ENCODE measurements around the gene SLC25A21.

Gene SLC25A21

GRCh38 chr14:36824854-36825253 is 347.6 kb downstream of the SLC25A21 start:
- no peak for TF ChIP-seq CTCF (IDR thresholded peaks at IDR 0.05; ENCODE audit: low read depth, low read length, poor library complexity, severe bottlenecking)
- TF ChIP-seq EZH2phosphoT487 (IDR thresholded peaks at IDR 0.05; ENCODE audit: borderline replicate concordance, low read length): no peak
- no peak overlapping the region for H3K27ac ChIP-seq (ENCODE audit: low read depth, low read length)
- H3F3A ChIP-seq (ENCODE audit: control insufficient read depth, insufficient read depth): no peaks in the 10 kb centered on the region
- H3K79me2 ChIP-seq (ENCODE audit: control insufficient read depth, low read length): no peaks in the 10 kb centered on the region
- H3K4me1 ChIP-seq (ENCODE audit: control insufficient read depth, low read length): no peaks in the 10 kb centered on the region
- H3K4me2 ChIP-seq (ENCODE audit: low read length): no peak overlapping the region
- H3K9me2 ChIP-seq (replicated peaks; ENCODE audit: control insufficient read depth, low read length): no peaks in the 10 kb centered on the region
- no peaks in the 10 kb centered on the region for H3K9me3 ChIP-seq (ENCODE audit: control insufficient read depth, insufficient read depth, low read length)
- H3K27me3 ChIP-seq (ENCODE audit: control insufficient read depth, low read length): no peaks in the 10 kb centered on the region
- no peaks in the 10 kb centered on the region for H4K20me1 ChIP-seq (ENCODE audit: control insufficient read depth, insufficient read depth, low read depth, low read length)
- H3K36me3 ChIP-seq (ENCODE audit: control insufficient read depth, low read length): no peaks in the 10 kb centered on the region
- H3K4me3 ChIP-seq (ENCODE audit: low read length): no peak overlapping the region

DNA sequence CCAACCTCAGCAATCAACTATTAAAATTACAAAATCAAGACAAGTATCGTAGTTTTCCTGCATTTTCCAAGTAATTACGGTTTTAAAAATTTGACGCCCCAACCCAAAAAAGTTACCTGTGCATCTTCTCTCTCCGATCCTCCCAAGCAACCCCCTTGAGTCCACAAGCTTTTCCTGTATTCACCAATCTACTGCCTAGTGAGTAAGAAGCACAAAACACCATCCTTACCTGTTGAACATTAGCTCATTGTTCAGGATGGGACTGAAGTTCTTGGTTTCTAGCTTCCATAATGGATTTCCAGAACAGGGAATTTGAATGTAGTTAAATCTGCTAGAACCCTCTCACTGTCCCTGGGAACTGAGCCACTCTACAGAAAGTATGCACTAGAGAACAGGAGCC is 348.8 kb downstream of the SLC25A21 start:
- no peaks in the 10 kb centered on the region for H3K27me3 ChIP-seq (ENCODE audit: control insufficient read depth, low read length)
- no peaks in the 10 kb centered on the region for H3K9me2 ChIP-seq (replicated peaks; ENCODE audit: control insufficient read depth, low read length)
- no peaks in the 10 kb centered on the region for H3K4me1 ChIP-seq (ENCODE audit: control insufficient read depth, low read length)
- TF ChIP-seq CTCF (IDR thresholded peaks at IDR 0.05; ENCODE audit: low read depth, low read length, poor library complexity, severe bottlenecking) (no peak), EZH2phosphoT487 (IDR thresholded peaks at IDR 0.05; ENCODE audit: borderline replicate concordance, low read length) (no peak)
- H3K27ac ChIP-seq (ENCODE audit: low read depth, low read length): no peak overlapping the region
- no peaks in the 10 kb centered on the region for H3F3A ChIP-seq (ENCODE audit: control insufficient read depth, insufficient read depth)
- H3K79me2 ChIP-seq (ENCODE audit: control insufficient read depth, low read length): no peaks in the 10 kb centered on the region
- no peaks in the 10 kb centered on the region for H3K9me3 ChIP-seq (ENCODE audit: control insufficient read depth, insufficient read depth, low read length)
- H4K20me1 ChIP-seq (ENCODE audit: control insufficient read depth, insufficient read depth, low read depth, low read length): no peaks in the 10 kb centered on the region
- H3K4me2 ChIP-seq (ENCODE audit: low read length): no peak overlapping the region
- H3K36me3 ChIP-seq (ENCODE audit: control insufficient read depth, low read length): no peaks in the 10 kb centered on the region
- H3K4me3 ChIP-seq (ENCODE audit: low read length): no peak overlapping the region

- Histone ChIP-seq H3K27ac (ENCODE audit: low read depth, low read length) (no peak overlapping the region), H4K20me1 (ENCODE audit: control insufficient read depth, insufficient read depth, low read depth, low read length) (no peaks in the 10 kb centered on the region), H3F3A (ENCODE audit: control insufficient read depth, insufficient read depth) (no peaks in the 10 kb centered on the region), H3K4me1 (ENCODE audit: control insufficient read depth, low read length) (no peaks in the 10 kb centered on the region), H3K4me3 (ENCODE audit: low read length) (no peak overlapping the region), H3K4me2 (ENCODE audit: low read length) (no peak overlapping the region), H3K79me2 (ENCODE audit: control insufficient read depth, low read length) (no peaks in the 10 kb centered on the region), H3K9me2 (replicated peaks; ENCODE audit: control insufficient read depth, low read length) (no peaks in the 10 kb centered on the region), H3K27me3 (ENCODE audit: control insufficient read depth, low read length) (no peaks in the 10 kb centered on the region), H3K36me3 (ENCODE audit: control insufficient read depth, low read length) (no peaks in the 10 kb centered on the region), H3K9me3 (ENCODE audit: control insufficient read depth, insufficient read depth, low read length) (no peaks in the 10 kb centered on the region)
- no peak for TF ChIP-seq EZH2phosphoT487 (IDR thresholded peaks at IDR 0.05; ENCODE audit: borderline replicate concordance, low read length)
- no peak for TF ChIP-seq CTCF (IDR thresholded peaks at IDR 0.05; ENCODE audit: low read depth, low read length, poor library complexity, severe bottlenecking)
Measured at GRCh38 chr14:36822685-36823084, 349.7 kb downstream of the SLC25A21 start.

DNA sequence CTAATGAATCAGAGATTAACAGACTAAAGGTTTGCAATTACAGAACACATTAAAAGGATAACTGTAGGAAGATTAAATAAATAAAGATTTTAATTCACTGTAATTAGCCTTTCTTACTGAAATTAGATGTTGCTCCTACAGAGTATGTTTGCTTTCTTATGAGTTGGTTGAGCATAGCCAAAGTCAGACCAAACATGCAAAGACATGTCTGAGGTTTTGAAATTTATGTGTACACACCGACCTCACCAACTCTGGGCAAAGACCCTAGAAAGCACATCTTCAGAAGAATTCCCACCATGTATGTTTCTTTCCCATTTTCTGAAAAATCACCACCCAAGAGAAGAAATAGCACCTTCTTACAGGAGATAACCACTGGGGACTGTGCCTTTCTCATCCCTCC is 351.5 kb downstream of the SLC25A21 start:
- no peaks in the 10 kb centered on the region for H3K27me3 ChIP-seq (ENCODE audit: control insufficient read depth, low read length)
- H3F3A ChIP-seq (ENCODE audit: control insufficient read depth, insufficient read depth): no peaks in the 10 kb centered on the region
- no peaks in the 10 kb centered on the region for H3K9me2 ChIP-seq (replicated peaks; ENCODE audit: control insufficient read depth, low read length)
- H3K4me2 ChIP-seq (ENCODE audit: low read length): no peak overlapping the region
- no peaks in the 10 kb centered on the region for H3K9me3 ChIP-seq (ENCODE audit: control insufficient read depth, insufficient read depth, low read length)
- H3K4me3 ChIP-seq (ENCODE audit: low read length): no peak overlapping the region
- H4K20me1 ChIP-seq (ENCODE audit: control insufficient read depth, insufficient read depth, low read depth, low read length): no peaks in the 10 kb centered on the region
- no peak for TF ChIP-seq CTCF (IDR thresholded peaks at IDR 0.05; ENCODE audit: low read depth, low read length, poor library complexity, severe bottlenecking)
- no peak overlapping the region for H3K27ac ChIP-seq (ENCODE audit: low read depth, low read length)
- H3K79me2 ChIP-seq (ENCODE audit: control insufficient read depth, low read length): no peaks in the 10 kb centered on the region
- no peaks in the 10 kb centered on the region for H3K36me3 ChIP-seq (ENCODE audit: control insufficient read depth, low read length)
- no peaks in the 10 kb centered on the region for H3K4me1 ChIP-seq (ENCODE audit: control insufficient read depth, low read length)

Data from DOHH2 (cell line).